Caco-2 (cell line): ENCODE results near the gene AGAP2. TPM values are rescaled to one million over a fixed set of nuclear protein-coding genes. Genes with fewer than 3 reads are reported as not detected.
A peak's percentile ranks its signal among the peaks of the same experiment; 100 is the strongest.

ENCODE experiments used
- BruUV-seq: library from RNA; stranded (reverse); fragments of 400-500 nt; replicated peaks from 2 replicates; lab custom pipeline; 2021; lab: Mats Ljungman, UMichigan
- CTCF ChIA-PET: fragments of 300-600 bp; sonication (Branson Sonifier 250); formaldehyde crosslinking; loops from one replicate; lab custom pipeline; 2022; ENCODE audit warnings: antibody characterized with exemption; lab: Charles Lee
- POLR2A ChIA-PET: fragments of 300-600 bp; sonication (Branson Sonifier 250); formaldehyde crosslinking; loops from one replicate; lab custom pipeline; 2022; ENCODE audit warnings: antibody characterized with exemption; lab: Charles Lee
- DNase-seq, 2 experiments: peaks; one replicate each; pipeline versions ENCODE4 v3.0.0 to v3.0.0-alpha.2; 2020 to 2022
- H3K27me3 ChIP-seq: replicated peaks from 2 replicates; pipeline ENCODE4 v1.6.0; 2011; ENCODE audit warnings: low read length; ENCODE audit not compliant: control insufficient read depth, insufficient read depth
- H3K36me3 ChIP-seq: 2 replicates; pipeline ENCODE4 v1.5.1; 2011; ENCODE audit warnings: low read length; ENCODE audit not compliant: control insufficient read depth, insufficient read depth
- H3K4me1 ChIP-seq: fragments of 250-450 bp; sonication (Bioruptor Pico); 2 replicates; pipeline ENCODE4 v1.5.1; 2020; ENCODE audit warnings: mild to moderate bottlenecking
- H3K4me3 ChIP-seq: 2 replicates; pipeline ENCODE4 v1.5.1; 2011; ENCODE audit warnings: low read depth, mild to moderate bottlenecking, control low read depth, low read length
- H3K9me3 ChIP-seq: fragments of 250-450 bp; sonication (Bioruptor Pico); 2 replicates; pipeline ENCODE4 v1.5.1; 2020; ENCODE audit warnings: mild to moderate bottlenecking, moderate library complexity
- H3K27ac Mint-ChIP-seq: one replicate; pipeline ENCODE4 v1.8.0; 2022; ENCODE audit warnings: mixed read lengths; ENCODE audit not compliant: unreplicated experiment
- H3K27me3 Mint-ChIP-seq: one replicate; pipeline ENCODE4 v1.8.0; 2022; ENCODE audit warnings: mixed read lengths; ENCODE audit not compliant: insufficient read depth, unreplicated experiment
- H3K36me3 Mint-ChIP-seq: one replicate; pipeline ENCODE4 v1.8.0; 2022; ENCODE audit warnings: mild to moderate bottlenecking, mixed read lengths; ENCODE audit not compliant: insufficient read depth, unreplicated experiment
- H3K4me1 Mint-ChIP-seq: one replicate; pipeline ENCODE4 v1.8.0; 2022; ENCODE audit warnings: low read depth, mixed read lengths; ENCODE audit not compliant: unreplicated experiment
- H3K4me3 Mint-ChIP-seq: one replicate; pipeline ENCODE4 v1.8.0; 2022; ENCODE audit warnings: mild to moderate bottlenecking, moderate library complexity, mixed read lengths; ENCODE audit not compliant: unreplicated experiment
- H3K9me3 Mint-ChIP-seq: one replicate; pipeline ENCODE4 v1.8.0; 2022; ENCODE audit warnings: mixed read lengths; ENCODE audit not compliant: unreplicated experiment
- intact Hi-C: fragments of 100-400 bp; cut with micrococcal nuclease; formaldehyde crosslinking; loops from one replicate; pipeline ENCODE4 v1.10.0; 2022; ENCODE audit not compliant: unreplicated experiment
- total RNA-seq: library from RNA; stranded (reverse); gene quantifications from 2 replicates; pipeline ENCODE4 v1.2.3, GENCODE V29; 2022
- TF ChIP-seq, protein P1 (sequence below), 2 experiments: fragments of 200-600 bp in 1 of 2; IDR thresholded peaks; 1 replicate in 1 of 2; 2 replicates in 1 of 2; pipeline versions ENCODE4 v1.5.1 to v1.8.0; 2011 to 2022; ENCODE audit warnings: antibody characterized with exemption in 1 of 2, control low read depth in 1 of 2, inconsistent platforms in 1 of 2, low read depth in 1 of 2, low read length in 1 of 2, mild to moderate bottlenecking in 1 of 2, moderate library complexity in 1 of 2; ENCODE audit not compliant: insufficient read depth in 1 of 2, severe bottlenecking in 1 of 2, unreplicated experiment in 1 of 2

AGAP2 gene
- total RNA-seq, 1 experiment from 2014 or later = 0.09 TPM

DNA sequence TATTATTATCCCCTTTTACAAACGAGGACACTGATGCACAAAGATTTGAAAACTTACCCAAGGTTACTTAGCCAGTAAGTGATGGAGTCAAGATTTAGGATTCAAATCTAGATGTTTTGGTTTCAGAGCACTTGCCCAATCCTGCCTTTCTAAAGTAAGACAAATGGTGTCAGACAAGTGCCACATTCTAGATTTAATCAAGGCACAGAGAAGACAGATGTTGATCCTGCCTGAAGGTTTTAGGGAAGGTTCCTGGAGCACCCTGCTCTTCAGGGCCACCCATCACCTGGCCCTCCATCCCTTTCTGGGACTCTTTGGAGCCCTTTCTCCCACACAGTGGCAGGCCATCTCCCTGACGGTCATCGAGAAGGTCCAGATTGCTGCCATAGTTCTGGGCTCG, 19.2 kb upstream of the AGAP2 start:
- Mint-ChIP-seq H3K4me3 (no peak overlapping the region), H3K4me1 (peaks cover 19% of the 10 kb centered on the region), H3K27me3 (no peaks in the 10 kb centered on the region), H3K36me3 (peaks cover 11% of the 10 kb centered on the region), H3K9me3 (no peaks in the 10 kb centered on the region), H3K27ac (no peak overlapping the region)
- Histone ChIP-seq H3K27me3 (no peaks in the 10 kb centered on the region), H3K9me3 (no peaks in the 10 kb centered on the region), H3K36me3 (no peaks in the 10 kb centered on the region), H3K4me1 (0 out of 2 replicates have a peak, but pooled peaks cover 12% of the 10 kb centered on the region), H3K4me3 (no peak overlapping the region)
- BruUV-seq = no TSS peak
- POLR2A ChIA-PET = no interaction called here
- intact Hi-C loops = no loop called here
- CTCF ChIA-PET = no interaction called here
- TF ChIP-seq, protein P1, sequence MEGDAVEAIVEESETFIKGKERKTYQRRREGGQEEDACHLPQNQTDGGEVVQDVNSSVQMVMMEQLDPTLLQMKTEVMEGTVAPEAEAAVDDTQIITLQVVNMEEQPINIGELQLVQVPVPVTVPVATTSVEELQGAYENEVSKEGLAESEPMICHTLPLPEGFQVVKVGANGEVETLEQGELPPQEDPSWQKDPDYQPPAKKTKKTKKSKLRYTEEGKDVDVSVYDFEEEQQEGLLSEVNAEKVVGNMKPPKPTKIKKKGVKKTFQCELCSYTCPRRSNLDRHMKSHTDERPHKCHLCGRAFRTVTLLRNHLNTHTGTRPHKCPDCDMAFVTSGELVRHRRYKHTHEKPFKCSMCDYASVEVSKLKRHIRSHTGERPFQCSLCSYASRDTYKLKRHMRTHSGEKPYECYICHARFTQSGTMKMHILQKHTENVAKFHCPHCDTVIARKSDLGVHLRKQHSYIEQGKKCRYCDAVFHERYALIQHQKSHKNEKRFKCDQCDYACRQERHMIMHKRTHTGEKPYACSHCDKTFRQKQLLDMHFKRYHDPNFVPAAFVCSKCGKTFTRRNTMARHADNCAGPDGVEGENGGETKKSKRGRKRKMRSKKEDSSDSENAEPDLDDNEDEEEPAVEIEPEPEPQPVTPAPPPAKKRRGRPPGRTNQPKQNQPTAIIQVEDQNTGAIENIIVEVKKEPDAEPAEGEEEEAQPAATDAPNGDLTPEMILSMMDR (IDR thresholded peaks at IDR 0.05; ENCODE audit: insufficient read depth in 1 of 2, low read depth in 1 of 2, low read length in 1 of 2, severe bottlenecking in 1 of 2, unreplicated experiment in 1 of 2) = no peak
- no peak for DNase-seq

DNA sequence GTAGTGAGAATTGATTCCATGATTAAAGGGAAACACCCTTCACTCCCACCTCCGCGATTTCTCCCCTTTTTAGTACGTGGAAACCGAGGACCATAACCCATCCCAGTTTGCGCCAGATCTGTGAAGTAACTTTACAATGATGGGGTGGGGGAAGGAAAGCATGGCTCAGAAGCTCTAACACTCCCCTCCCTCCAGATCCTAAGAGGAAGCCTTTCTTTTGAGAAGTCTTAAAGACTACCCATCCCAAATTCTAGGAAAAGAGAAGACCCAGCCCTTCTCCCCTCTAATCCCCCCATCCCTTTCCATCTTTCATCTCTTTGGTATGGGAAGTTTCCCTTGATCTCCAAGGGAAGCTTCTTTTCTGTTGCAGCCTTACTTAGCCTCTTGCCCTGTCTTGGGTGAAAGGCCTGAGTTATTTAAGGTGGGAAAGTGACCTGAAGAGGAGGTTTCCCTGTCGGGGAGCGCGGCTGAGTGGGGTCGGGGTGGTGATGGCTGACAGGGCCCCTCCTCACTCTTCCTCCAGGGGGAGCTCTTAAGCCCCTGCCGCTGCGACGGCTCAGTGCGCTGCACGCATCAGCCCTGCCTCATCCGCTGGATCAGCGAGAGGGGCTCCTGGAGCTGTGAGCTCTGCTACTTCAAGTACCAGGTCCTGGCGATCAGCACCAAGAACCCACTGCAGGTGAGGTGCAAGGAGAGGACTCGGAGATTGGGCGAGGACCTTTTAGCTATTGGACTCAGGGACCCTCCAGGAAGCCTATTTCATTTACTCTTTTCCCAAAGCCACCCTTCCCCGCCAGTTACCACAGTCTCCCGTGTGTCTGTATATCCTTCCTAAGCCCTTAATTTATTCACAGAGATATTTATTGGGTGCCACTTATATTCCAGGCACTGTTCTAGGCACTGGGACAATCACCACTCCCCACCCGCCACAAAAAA, 18.1 kb upstream of the AGAP2 start:
- peaks cover 20% of the 10 kb centered on the region for H3K4me1 Mint-ChIP-seq
- H3K36me3 Mint-ChIP-seq = peaks cover 21% of the 10 kb centered on the region
- Histone ChIP-seq H3K9me3 (no peaks in the 10 kb centered on the region), H3K4me1 (0 out of 2 replicates have a peak, but pooled peaks cover 12% of the 10 kb centered on the region), H3K36me3 (no peaks in the 10 kb centered on the region), H3K27me3 (no peaks in the 10 kb centered on the region), H3K4me3 (peak overlapping the region; percentile 67)
- TF ChIP-seq, protein P1 (IDR thresholded peaks at IDR 0.05; ENCODE audit: insufficient read depth in 1 of 2, low read depth in 1 of 2, low read length in 1 of 2, severe bottlenecking in 1 of 2, unreplicated experiment in 1 of 2) = peak; percentile 41 to 53
- peak overlapping the region; percentile 82 for H3K4me3 Mint-ChIP-seq
- ChIA-PET CTCF (interaction anchor here (0.6 to 2.0 kb wide), 4 partner anchors 8 to 229 kb away, joined by 4 to 8 read pairs (median 6); partner anchors contain the start of genes CYP27B1 and TSPAN31), POLR2A (interaction anchor here (0.5 to 1.0 kb wide), 3 partner anchors 8 to 16 kb away, joined by 3 read pairs; partner anchors contain the start of genes EEF1AKMT3 and METTL1)
- H3K9me3 Mint-ChIP-seq = no peaks in the 10 kb centered on the region
- peak in 1 of 2 experiments; percentile 52 for DNase-seq
- no peak overlapping the region for H3K27ac Mint-ChIP-seq
- H3K27me3 Mint-ChIP-seq = no peaks in the 10 kb centered on the region
- BruUV-seq = no TSS peak
- intact Hi-C loops = no loop called here
